Body of pancreas (tissue), 4 donors: ENCODE results near the gene MGMT.

Experiments used
- CTCF ChIP-seq, 7 experiments: fragments of 450-650 bp in 4 of 7; fragments of 200-600 bp in 3 of 7; sonication (generic) in 3 of 7; IDR thresholded peaks; one replicate each; pipeline ENCODE4 v1.5.1; 2016 to 2019; ENCODE audit warnings: antibody characterized with exemption in 7 of 7
- POLR2A ChIP-seq, 3 donors: fragments of 450-650 bp; IDR thresholded peaks; one replicate each; pipeline ENCODE4 v1.6.1; 2016; ENCODE audit warnings: antibody characterized with exemption in 3 of 3, mild to moderate bottlenecking in 2 of 3

GRCh38 chr10:129784891-129785290, 317.9 kb downstream of the MGMT start:
- TF ChIP-seq CTCF (IDR thresholded peaks at IDR 0.05), result no peak
- no peak for TF ChIP-seq POLR2A (IDR thresholded peaks at IDR 0.05)
